Measurements from ENCODE around the gene ASPHD1. TPM values are rescaled to one million over a fixed set of nuclear protein-coding genes. Genes with fewer than 3 reads are reported as not detected.

ASPHD1 gene
- total and polyA plus RNA-seq, 2 of the 8 experiments (the other 6 are each of a cell fraction or from before 2014, with no cell fraction given): 14.5 to 18.6 TPM

DNA sequence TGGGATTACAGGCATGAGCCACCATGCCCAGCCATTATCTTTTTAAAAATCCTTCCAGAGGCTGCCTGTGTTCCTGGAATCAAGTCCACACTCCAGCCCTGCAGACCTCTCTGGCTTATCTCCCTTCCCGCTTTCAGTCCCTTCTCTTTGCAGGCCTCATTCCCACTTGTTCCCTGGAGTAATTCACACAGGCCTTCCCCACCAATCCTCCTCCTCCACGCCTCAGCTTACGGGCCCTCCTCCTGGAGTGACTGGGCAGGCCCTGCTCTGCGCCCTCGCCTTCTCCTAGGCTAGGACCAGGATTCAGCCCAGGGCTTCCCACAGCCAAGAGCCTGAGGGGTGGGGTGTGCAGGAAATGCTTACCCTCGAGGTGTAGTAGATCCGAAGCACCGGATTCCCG, 40.1 kb upstream of the ASPHD1 start:
- Histone ChIP-seq H3K9ac (replicated peaks in 1 of 4; ENCODE audit: extremely low read depth in 1 of 4, low read depth in 3 of 4, low read length in 3 of 4) (no peak overlapping the region), H3K79me2 (ENCODE audit: control insufficient read depth in 1 of 2, insufficient read depth in 2 of 2, low read length in 2 of 2) (peaks cover 0 to 9% of the 10 kb centered on the region in 2 experiments; a peak in 2 of 4 replicates), H3K4me3 (ENCODE audit: extremely low read depth in 1 of 4, insufficient read depth in 2 of 4, low read depth in 3 of 4, low read length in 4 of 4) (no peak overlapping the region), H3K23me2 (ENCODE audit: low read depth, low read length) (peaks cover 8% of the 10 kb centered on the region; the same call in 1 of the 2 replicates), H2BK120ac (replicated peaks; ENCODE audit: low read depth, low read length) (no peak overlapping the region), H2BK15ac (ENCODE audit: low read length) (no peak overlapping the region), H4K5ac (ENCODE audit: insufficient read length, low read depth, low read length) (no peak overlapping the region), H3K9me3 (ENCODE audit: insufficient read depth in 2 of 2, low read depth in 1 of 2, low read length in 1 of 2) (no peaks in the 10 kb centered on the region), H3K79me1 (ENCODE audit: low read depth, low read length) (peaks cover 9% of the 10 kb centered on the region), H3K4ac (replicated peaks; ENCODE audit: insufficient read length, low read depth, low read length) (no peak overlapping the region), H2AFZ (ENCODE audit: low read length) (no peak overlapping the region), H3K36me3 (ENCODE audit: control insufficient read depth in 2 of 4, insufficient read depth in 4 of 4, low read length in 3 of 4) (peaks cover 0 to 11% (median 6%) of the 10 kb centered on the region in 4 experiments; a peak in 5 of 8 replicates), H3K4me1 (replicated peaks in 1 of 4; ENCODE audit: control insufficient read depth in 3 of 4, insufficient read depth in 4 of 4, low read length in 3 of 4) (peaks cover 0 to 7% (median 3%) of the 10 kb centered on the region in 4 experiments; a peak in 3 of 7 replicates), H4K91ac (replicated peaks; ENCODE audit: insufficient read length, low read length) (no peak overlapping the region), H3K27me3 (replicated peaks in 1 of 4; ENCODE audit: control insufficient read depth in 3 of 4, extremely low read depth in 1 of 4, insufficient read depth in 3 of 4, low read length in 3 of 4) (no peaks in the 10 kb centered on the region), H4K8ac (ENCODE audit: extremely low read depth, insufficient read depth, low read length) (peak overlapping the region; percentile 36), H2AK5ac (ENCODE audit: low read depth, low read length) (no peak overlapping the region), H2BK5ac (ENCODE audit: low read depth, low read length) (no peak overlapping the region), H2BK12ac (ENCODE audit: low read depth, low read length) (no peak overlapping the region), H3K18ac (ENCODE audit: extremely low read depth, low read length) (no peak overlapping the region), H3K27ac (ENCODE audit: low read depth, low read length) (no peak overlapping the region), H3K14ac (ENCODE audit: insufficient read length) (no peak overlapping the region), H3K23ac (ENCODE audit: insufficient read length) (no peak overlapping the region), H3K56ac (replicated peaks; ENCODE audit: insufficient read length, low read depth, low read length) (no peak overlapping the region), H4K20me1 (replicated peaks in 1 of 2; ENCODE audit: control insufficient read depth in 1 of 2, insufficient read depth in 2 of 2, low read length in 2 of 2) (peaks cover 0 to 5% of the 10 kb centered on the region in 2 experiments), H3K4me2 (ENCODE audit: insufficient read depth in 1 of 2, low read depth in 2 of 2, low read length in 2 of 2) (no peak overlapping the region), H2BK20ac (ENCODE audit: low read length) (no peak overlapping the region)
- ChIA-PET CTCF (ENCODE audit: partially characterized antibody) (interaction anchor here (0.6 to 2.9 kb wide), 3 partner anchors 12 to 180 kb away, joined by 3 to 11 read pairs (median 3); no protein-coding TSS in a partner anchor), POLR2A (ENCODE audit: partially characterized antibody) (interaction anchor here (3.7 kb wide), 1 partner anchor 11 kb away, joined by 11 read pairs; no protein-coding TSS in a partner anchor)
- no peak for TF ChIP-seq NANOG (IDR thresholded peaks at IDR 0.05; ENCODE audit: insufficient read depth, low read depth, low read length, poor library complexity, severe bottlenecking)
- no peak for TF ChIP-seq RFX5 (IDR thresholded peaks at IDR 0.05; ENCODE audit: borderline replicate concordance, low read depth, low read length)
- no peak for TF ChIP-seq KDM5A (IDR thresholded peaks at IDR 0.05; ENCODE audit: low read length)
- no peak for TF ChIP-seq KDM4A (IDR thresholded peaks at IDR 0.05; ENCODE audit: low read depth, low read length, severe bottlenecking)
- no peak for TF ChIP-seq CTCF (IDR thresholded peaks at IDR 0.05; ENCODE audit: control extremely low read depth in 1 of 3, insufficient read depth in 1 of 3, low read depth in 1 of 3, low read length in 3 of 3)
- 91% methylated on average over 9 of the region's 9 CpGs; no CpG with 5 or more reads in 1 of the 2 experiments for WGBS, 2 experiments (ENCODE audit: extremely low coverage in 1 of 2, insufficient coverage in 1 of 2, insufficient read length in 1 of 2, insufficient replicate concordance in 2 of 2, low coverage in 1 of 2, low lambda C conversion rate in 2 of 2, missing lambda C conversion rate in 1 of 2)
- FAIRE-seq (no peak), DNase-seq (ENCODE audit: low read depth in 1 of 2, low spot score in 2 of 2) (no peak)

Measured in H1 (cell line).